HCT116 (cell line): ENCODE results near the gene CREBBP. TPM values are rescaled to one million over a fixed set of nuclear protein-coding genes. Genes with fewer than 3 reads are reported as not detected.
A peak's percentile ranks its signal among the peaks of the same experiment; 100 is the strongest.

ENCODE experiments used
- ATAC-seq: fragments of 200-7000 bp; cut with Tn5 transposase; 2 replicates; pipeline ENCODE4 v1.9.1; 2020; ENCODE audit warnings: mild to moderate bottlenecking, moderate library complexity
- BruUV-seq: library from RNA; stranded (reverse); fragments of 400-500 nt; replicated peaks from 2 replicates; lab custom pipeline; 2021; lab: Mats Ljungman, UMichigan
- CTCF ChIA-PET: fragments of 300-600 bp; sonication (Branson Sonifier 250); formaldehyde crosslinking; loops from one replicate; lab custom pipeline; 2021; ENCODE audit warnings: antibody characterized with exemption; lab: Charles Lee
- POLR2A ChIA-PET: fragments of 300-600, 350-600 bp; sonication (Branson Sonifier 250); formaldehyde crosslinking; loops from one replicate; lab custom pipeline; 2021; ENCODE audit warnings: antibody characterized with exemption; lab: Charles Lee
- RAD21 ChIA-PET, 2 experiments: fragments of 300-600 bp; sonication (Branson Sonifier 250); formaldehyde crosslinking; loops; one replicate each; lab custom pipeline; 2023; ENCODE audit warnings: low total read pairs in 2 of 2; ENCODE audit not compliant: uncharacterized antibody in 2 of 2, unreplicated experiment in 2 of 2, low non-redundant PET in 1 of 2; lab: Charles Lee
- DNase-seq: peaks from one replicate; pipeline ENCODE4 v3.0.0-alpha.2; 2010; ENCODE audit warnings: low read depth, low spot score
- H2AFZ ChIP-seq: fragments of 200-600 bp; shearing (Covaris generic), sonication (generic); 2 replicates; pipeline ENCODE4 v1.6.1; 2017; ENCODE audit warnings: low read depth, mixed run types, mixed read lengths, antibody characterized with exemption, low read length; ENCODE audit not compliant: poor library complexity, severe bottlenecking
- H3K27ac ChIP-seq: 2 replicates; pipeline ENCODE4 v1.5.1; 2012; ENCODE audit warnings: low read depth, low read length
- H3K27me3 ChIP-seq: fragments of 200-600 bp; sonication (generic); 2 replicates; pipeline ENCODE4 v1.6.1; 2016; ENCODE audit warnings: mixed run types, low read length, mixed read lengths; ENCODE audit not compliant: insufficient read depth
- H3K36me3 ChIP-seq, 2 experiments: fragments of 200-500 bp in 1 of 2; fragments of 200-600 bp in 1 of 2; sonication (Bioruptor generic) in 1 of 2; sonication (generic) in 1 of 2; 2 replicates each; pipeline versions ENCODE4 v1.5.1 to v1.6.1; 2014 to 2016; ENCODE audit warnings: low read length in 2 of 2, inconsistent platforms in 1 of 2, mixed read lengths in 1 of 2, mixed run types in 1 of 2; ENCODE audit not compliant: insufficient read depth in 2 of 2, control insufficient read depth in 1 of 2
- H3K4me1 ChIP-seq, 2 experiments: fragments of 200-600 bp in 1 of 2; sonication (generic) in 1 of 2; 2 replicates each; pipeline versions ENCODE4 v1.5.1 to v1.6.1; 2012 to 2017; ENCODE audit warnings: low read length in 2 of 2, inconsistent platforms in 1 of 2, mild to moderate bottlenecking in 1 of 2, mixed read lengths in 1 of 2, mixed run types in 1 of 2, moderate library complexity in 1 of 2; ENCODE audit not compliant: insufficient read depth in 2 of 2, control insufficient read depth in 1 of 2
- H3K4me2 ChIP-seq: fragments of 200-600 bp; sonication (generic); 2 replicates; pipeline ENCODE4 v1.6.1; 2017; ENCODE audit warnings: mixed run types, low read length, mixed read lengths
- H3K4me3 ChIP-seq, 2 experiments: fragments of 200-600 bp in 1 of 2; sonication (generic) in 1 of 2; replicated peaks in 1 of 2; 2 replicates each; pipeline ENCODE4 v1.5.1; 2011 to 2016; ENCODE audit warnings: low read length in 2 of 2, control low read depth in 1 of 2, low read depth in 1 of 2, mild to moderate bottlenecking in 1 of 2, mixed read lengths in 1 of 2, mixed run types in 1 of 2
- H3K79me2 ChIP-seq: fragments of 200-600 bp; sonication (generic); 2 replicates; pipeline ENCODE4 v1.6.1; 2017; ENCODE audit warnings: mild to moderate bottlenecking, mixed run types, low read length, moderate library complexity, mixed read lengths; ENCODE audit not compliant: insufficient read depth
- H3K9ac ChIP-seq: fragments of 200-600 bp; sonication (generic); 2 replicates; pipeline ENCODE4 v1.6.1; 2016; ENCODE audit warnings: low read length, mixed read lengths
- H3K9me2 ChIP-seq: fragments of 200-600 bp; sonication (generic), shearing (Covaris generic); 2 replicates; pipeline ENCODE4 v1.6.1; 2017; ENCODE audit warnings: mixed run types, mild to moderate bottlenecking, moderate library complexity; ENCODE audit not compliant: insufficient read depth
- H3K9me3 ChIP-seq, 2 experiments: fragments of 200-500 bp in 1 of 2; fragments of 200-600 bp in 1 of 2; sonication (Bioruptor generic) in 1 of 2; sonication (generic) in 1 of 2; 2 replicates each; pipeline ENCODE4 v1.6.1; 2014 to 2017; ENCODE audit warnings: low read length in 2 of 2, mixed read lengths in 2 of 2, inconsistent platforms in 1 of 2, low read depth in 1 of 2, mild to moderate bottlenecking in 1 of 2, mixed run types in 1 of 2, moderate library complexity in 1 of 2; ENCODE audit not compliant: control insufficient read depth in 1 of 2, insufficient read depth in 1 of 2
- H4K20me1 ChIP-seq: fragments of 200-600 bp; sonication (generic), shearing (Covaris generic); 2 replicates; pipeline ENCODE4 v1.6.1; 2017; ENCODE audit warnings: mixed run types, mild to moderate bottlenecking, moderate library complexity; ENCODE audit not compliant: insufficient read depth
- CBX3 ChIP-seq: IDR thresholded peaks from 2 replicates; pipeline ENCODE4 v1.6.1; 2012; ENCODE audit warnings: low read depth
- ELF1 ChIP-seq: IDR thresholded peaks from 2 replicates; pipeline ENCODE4 v1.6.1; 2012; ENCODE audit warnings: low read depth, borderline replicate concordance
- EZH2 ChIP-seq: fragments of 200-600 bp; sonication (generic); IDR thresholded peaks from 2 replicates; pipeline ENCODE4 v1.6.1; 2017; ENCODE audit warnings: antibody characterized with exemption, mixed run types
- EZH2phosphoT487 ChIP-seq: fragments of 200-600 bp; IDR thresholded peaks from 2 replicates; pipeline ENCODE4 v1.6.1; 2018; ENCODE audit warnings: antibody characterized with exemption, borderline replicate concordance
- POLR2A ChIP-seq: IDR thresholded peaks from 2 replicates; pipeline ENCODE4 v1.7.0; 2011; ENCODE audit warnings: borderline replicate concordance; ENCODE audit not compliant: insufficient read depth, insufficient read length; ENCODE audit errors: extremely low read depth
- POLR2AphosphoS5 ChIP-seq: IDR thresholded peaks from 2 replicates; pipeline ENCODE4 v1.6.1; 2011; ENCODE audit warnings: mild to moderate bottlenecking, low read depth, low read length, moderate library complexity
- RAD21 ChIP-seq: IDR thresholded peaks from 2 replicates; pipeline ENCODE4 v1.6.1; 2012; ENCODE audit warnings: low read depth, mild to moderate bottlenecking
- TCF7L2 ChIP-seq: IDR thresholded peaks from 2 replicates; pipeline ENCODE4 v1.7.0; 2011; ENCODE audit warnings: borderline replicate concordance, inconsistent platforms; ENCODE audit not compliant: insufficient read depth, insufficient read length; ENCODE audit errors: extremely low read depth
- ZNF274 ChIP-seq: fragments of 200-500 bp; sonication (Bioruptor generic); IDR thresholded peaks from 2 replicates; pipeline ENCODE4 v1.6.1; 2014; ENCODE audit warnings: mild to moderate bottlenecking, low read depth, low read length, inconsistent platforms
- intact Hi-C: fragments of 100-400 bp; cut with micrococcal nuclease; formaldehyde crosslinking; loops from 2 replicates; pipeline ENCODE4 v1.10.0; 2022
- total RNA-seq: library from RNA; stranded (reverse); gene quantifications from one replicate; pipeline ENCODE4 v1.2.1, GENCODE V29; 2021; ENCODE audit not compliant: unreplicated experiment
- TF ChIP-seq, protein P1 (sequence below): IDR thresholded peaks from 2 replicates; pipeline ENCODE4 v1.6.1; 2012; ENCODE audit warnings: low read depth
- TF ChIP-seq, protein P2 (sequence below): IDR thresholded peaks from 2 replicates; pipeline ENCODE4 v1.6.1; 2012
- TF ChIP-seq, protein P3 (sequence below), 3 experiments: fragments of 200-600 bp in 1 of 3; sonication (generic) in 1 of 3; IDR thresholded peaks in 2 of 3; conservative IDR thresholded peaks in 1 of 3; 2 replicates each; pipeline ENCODE4 v1.5.1; 2012 to 2017; ENCODE audit warnings: low read depth in 2 of 3, low read length in 2 of 3, antibody characterized with exemption in 1 of 3, borderline replicate concordance in 1 of 3, control low read depth in 1 of 3, mild to moderate bottlenecking in 1 of 3, mixed read lengths in 1 of 3, mixed run types in 1 of 3, moderate library complexity in 1 of 3; ENCODE audit not compliant: insufficient read depth in 1 of 3

Gene CREBBP
- total RNA-seq, 1 experiment from 2014 or later = 42.7 TPM

DNA sequence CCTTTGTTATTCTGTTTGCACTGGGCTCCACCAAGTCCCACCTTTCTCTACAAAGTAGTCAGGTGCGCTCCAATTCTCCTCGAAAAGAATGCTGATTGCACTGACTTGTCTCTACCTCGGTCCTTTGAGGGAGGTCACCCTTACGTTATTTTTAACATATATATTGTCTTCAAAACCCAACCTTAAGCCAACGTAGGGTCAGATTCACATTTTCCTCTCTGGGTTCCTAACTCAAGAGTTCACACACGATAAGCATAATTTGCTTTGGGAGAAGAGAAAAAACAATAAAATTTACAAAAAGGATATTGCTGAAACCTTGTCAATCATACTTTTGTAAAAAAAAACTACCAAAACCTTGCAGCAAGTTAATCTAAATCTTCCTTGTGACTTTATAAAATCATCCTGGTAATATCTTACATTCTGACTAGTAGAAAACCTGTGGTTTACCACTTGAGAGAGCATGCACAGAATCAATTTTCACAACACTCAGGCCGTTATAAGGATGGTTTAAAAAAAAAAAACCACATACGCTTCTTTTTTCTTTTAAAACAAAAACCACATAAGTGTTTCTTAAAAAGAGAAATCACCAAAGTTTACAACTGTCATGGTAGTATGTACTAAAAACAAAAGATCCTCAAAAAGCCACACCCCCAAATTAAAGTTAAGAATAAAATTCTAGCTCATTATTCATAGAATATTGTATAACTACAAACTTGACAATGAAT lies 91.0 kb downstream of the CREBBP start:
- intact Hi-C loops = no loop called here
- Histone ChIP-seq H3K4me1 (no peaks in the 10 kb centered on the region), H3K9me2 (no peaks in the 10 kb centered on the region), H4K20me1 (no peaks in the 10 kb centered on the region; the same call in 1 of the 2 replicates), H3K9me3 (no peaks in the 10 kb centered on the region), H3K9ac (no peak overlapping the region), H3K27me3 (no peaks in the 10 kb centered on the region), H3K79me2 (peaks cover 40% of the 10 kb centered on the region)
- RAD21 ChIA-PET = no interaction called here
- CTCF ChIA-PET = no interaction called here
- ATAC-seq (no peak), DNase-seq (no peak)
- POLR2A ChIA-PET = no interaction called here
- BruUV-seq = TSS peak; percentile 17
- TF ChIP-seq CBX3 (no peak), ELF1 (no peak), EZH2phosphoT487 (no peak), POLR2AphosphoS5 (no peak), ZNF274 (no peak), EZH2 (no peak), RAD21 (no peak), TCF7L2 (no peak), POLR2A (no peak)
- TF ChIP-seq, protein P1, sequence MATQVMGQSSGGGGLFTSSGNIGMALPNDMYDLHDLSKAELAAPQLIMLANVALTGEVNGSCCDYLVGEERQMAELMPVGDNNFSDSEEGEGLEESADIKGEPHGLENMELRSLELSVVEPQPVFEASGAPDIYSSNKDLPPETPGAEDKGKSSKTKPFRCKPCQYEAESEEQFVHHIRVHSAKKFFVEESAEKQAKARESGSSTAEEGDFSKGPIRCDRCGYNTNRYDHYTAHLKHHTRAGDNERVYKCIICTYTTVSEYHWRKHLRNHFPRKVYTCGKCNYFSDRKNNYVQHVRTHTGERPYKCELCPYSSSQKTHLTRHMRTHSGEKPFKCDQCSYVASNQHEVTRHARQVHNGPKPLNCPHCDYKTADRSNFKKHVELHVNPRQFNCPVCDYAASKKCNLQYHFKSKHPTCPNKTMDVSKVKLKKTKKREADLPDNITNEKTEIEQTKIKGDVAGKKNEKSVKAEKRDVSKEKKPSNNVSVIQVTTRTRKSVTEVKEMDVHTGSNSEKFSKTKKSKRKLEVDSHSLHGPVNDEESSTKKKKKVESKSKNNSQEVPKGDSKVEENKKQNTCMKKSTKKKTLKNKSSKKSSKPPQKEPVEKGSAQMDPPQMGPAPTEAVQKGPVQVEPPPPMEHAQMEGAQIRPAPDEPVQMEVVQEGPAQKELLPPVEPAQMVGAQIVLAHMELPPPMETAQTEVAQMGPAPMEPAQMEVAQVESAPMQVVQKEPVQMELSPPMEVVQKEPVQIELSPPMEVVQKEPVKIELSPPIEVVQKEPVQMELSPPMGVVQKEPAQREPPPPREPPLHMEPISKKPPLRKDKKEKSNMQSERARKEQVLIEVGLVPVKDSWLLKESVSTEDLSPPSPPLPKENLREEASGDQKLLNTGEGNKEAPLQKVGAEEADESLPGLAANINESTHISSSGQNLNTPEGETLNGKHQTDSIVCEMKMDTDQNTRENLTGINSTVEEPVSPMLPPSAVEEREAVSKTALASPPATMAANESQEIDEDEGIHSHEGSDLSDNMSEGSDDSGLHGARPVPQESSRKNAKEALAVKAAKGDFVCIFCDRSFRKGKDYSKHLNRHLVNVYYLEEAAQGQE = no peak
- TF ChIP-seq, protein P2, sequence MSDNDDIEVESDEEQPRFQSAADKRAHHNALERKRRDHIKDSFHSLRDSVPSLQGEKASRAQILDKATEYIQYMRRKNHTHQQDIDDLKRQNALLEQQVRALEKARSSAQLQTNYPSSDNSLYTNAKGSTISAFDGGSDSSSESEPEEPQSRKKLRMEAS = no peak
- TF ChIP-seq, protein P3, sequence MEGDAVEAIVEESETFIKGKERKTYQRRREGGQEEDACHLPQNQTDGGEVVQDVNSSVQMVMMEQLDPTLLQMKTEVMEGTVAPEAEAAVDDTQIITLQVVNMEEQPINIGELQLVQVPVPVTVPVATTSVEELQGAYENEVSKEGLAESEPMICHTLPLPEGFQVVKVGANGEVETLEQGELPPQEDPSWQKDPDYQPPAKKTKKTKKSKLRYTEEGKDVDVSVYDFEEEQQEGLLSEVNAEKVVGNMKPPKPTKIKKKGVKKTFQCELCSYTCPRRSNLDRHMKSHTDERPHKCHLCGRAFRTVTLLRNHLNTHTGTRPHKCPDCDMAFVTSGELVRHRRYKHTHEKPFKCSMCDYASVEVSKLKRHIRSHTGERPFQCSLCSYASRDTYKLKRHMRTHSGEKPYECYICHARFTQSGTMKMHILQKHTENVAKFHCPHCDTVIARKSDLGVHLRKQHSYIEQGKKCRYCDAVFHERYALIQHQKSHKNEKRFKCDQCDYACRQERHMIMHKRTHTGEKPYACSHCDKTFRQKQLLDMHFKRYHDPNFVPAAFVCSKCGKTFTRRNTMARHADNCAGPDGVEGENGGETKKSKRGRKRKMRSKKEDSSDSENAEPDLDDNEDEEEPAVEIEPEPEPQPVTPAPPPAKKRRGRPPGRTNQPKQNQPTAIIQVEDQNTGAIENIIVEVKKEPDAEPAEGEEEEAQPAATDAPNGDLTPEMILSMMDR (IDR thresholded peaks at IDR 0.05 in 2 of 3, conservative IDR thresholded peaks at IDR 0.05 in 1 of 3; ENCODE audit: borderline replicate concordance in 1 of 3, insufficient read depth in 1 of 3, low read depth in 2 of 3, low read length in 2 of 3) = no peak
- TF ChIP-seq, all 23 proteins: peak for 0
- H2AFZ ChIP-seq = no peak overlapping the region
- H3K36me3 ChIP-seq = peaks cover 8 to 9% of the 10 kb centered on the region in 2 experiments; a peak in 3 of 4 replicates
- no peak overlapping the region for H3K4me2 ChIP-seq
- H3K4me3 ChIP-seq = no peak overlapping the region
- H3K27ac ChIP-seq = no peak overlapping the region
